Liver (tissue), 9 donors: ENCODE measurements around the gene MYH11. TPM values are rescaled to one million over a fixed set of nuclear protein-coding genes. Genes with fewer than 3 reads are reported as not detected.

Source experiments
- DNase-seq: peaks from one replicate; pipeline ENCODE4 v3.0.0-alpha.2; 2017; ENCODE audit warnings: low spot score
- H3K27ac ChIP-seq, 2 donors: one replicate each; pipeline ENCODE4 v1.7.0; 2013; ENCODE audit warnings: inconsistent platforms in 2 of 2, low read length in 2 of 2, control low read depth in 1 of 2, low read depth in 1 of 2, mild to moderate bottlenecking in 1 of 2
- H3K27me3 ChIP-seq, 4 donors: one replicate each; pipeline versions ENCODE4 v1.6.1 to v1.7.0; 2013; ENCODE audit warnings: low read length in 3 of 4, inconsistent platforms in 1 of 4, mild to moderate bottlenecking in 1 of 4, moderate library complexity in 1 of 4; ENCODE audit not compliant: control insufficient read depth in 4 of 4, insufficient read depth in 4 of 4
- H3K36me3 ChIP-seq, 4 donors: one replicate each; pipeline versions ENCODE4 v1.6.1 to v1.7.0; 2013; ENCODE audit warnings: low read length in 3 of 4, mild to moderate bottlenecking in 3 of 4, low read depth in 1 of 4, moderate library complexity in 1 of 4; ENCODE audit not compliant: control insufficient read depth in 4 of 4, insufficient read depth in 3 of 4
- H3K4me1 ChIP-seq, 4 donors: one replicate each; pipeline versions ENCODE4 v1.6.1 to v1.7.0; 2013; ENCODE audit warnings: low read length in 3 of 4, mild to moderate bottlenecking in 3 of 4, moderate library complexity in 1 of 4; ENCODE audit not compliant: control insufficient read depth in 4 of 4, insufficient read depth in 4 of 4
- H3K4me3 ChIP-seq, 3 donors: one replicate each; pipeline versions ENCODE4 v1.6.1 to v1.7.0; 2013; ENCODE audit warnings: low read length in 3 of 3, control low read depth in 1 of 3, low read depth in 1 of 3, mild to moderate bottlenecking in 1 of 3
- H3K9ac ChIP-seq, 2 donors: one replicate each; pipeline ENCODE4 v1.7.0; 2013; ENCODE audit warnings: low read length in 2 of 2, mild to moderate bottlenecking in 2 of 2, moderate library complexity in 2 of 2, control low read depth in 1 of 2, low read depth in 1 of 2
- H3K9me3 ChIP-seq, 4 donors: one replicate each; pipeline versions ENCODE4 v1.6.1 to v1.7.0; 2013; ENCODE audit warnings: low read length in 3 of 4; ENCODE audit not compliant: control insufficient read depth in 4 of 4
- CTCF ChIP-seq: fragments of 150-350 bp; IDR thresholded peaks from 2 replicates; pipeline ENCODE4 v1.5.1; 2017; ENCODE audit warnings: improper control_type of control experiment, low read depth, low read length; ENCODE audit not compliant: missing input control
- FOXA1 ChIP-seq: IDR thresholded peaks from 2 replicates; pipeline ENCODE4 v1.6.1; 2016; ENCODE audit warnings: antibody characterized with exemption
- FOXA2 ChIP-seq: IDR thresholded peaks from 2 replicates; pipeline ENCODE4 v1.6.1; 2016; ENCODE audit warnings: antibody characterized with exemption
- GABPA ChIP-seq, 2 donors: IDR thresholded peaks in 1 of 2; conservative IDR thresholded peaks in 1 of 2; 2 replicates each; pipeline ENCODE4 v1.6.1; 2016; ENCODE audit warnings: antibody characterized with exemption in 2 of 2, mild to moderate bottlenecking in 1 of 2, moderate library complexity in 1 of 2
- HNF4A ChIP-seq, 2 donors: conservative IDR thresholded peaks; 2 replicates each; pipeline ENCODE4 v1.6.1; 2016; ENCODE audit warnings: antibody characterized with exemption in 2 of 2, mild to moderate bottlenecking in 2 of 2
- HNF4G ChIP-seq: IDR thresholded peaks from 2 replicates; pipeline ENCODE4 v1.6.1; 2016; ENCODE audit warnings: antibody characterized with exemption
- JUND ChIP-seq, 2 donors: IDR thresholded peaks; 2 replicates each; pipeline ENCODE4 v1.6.1; 2016; ENCODE audit warnings: antibody characterized with exemption in 2 of 2
- NR2F2 ChIP-seq: IDR thresholded peaks from 2 replicates; pipeline ENCODE4 v1.6.1; 2016; ENCODE audit warnings: antibody characterized with exemption
- RAD21 ChIP-seq, 2 donors: IDR thresholded peaks; 2 replicates each; pipeline ENCODE4 v1.6.1; 2016; ENCODE audit warnings: antibody characterized with exemption in 2 of 2, mild to moderate bottlenecking in 2 of 2
- REST ChIP-seq: IDR thresholded peaks from 2 replicates; pipeline ENCODE4 v1.6.1; 2016; ENCODE audit warnings: antibody characterized with exemption, mild to moderate bottlenecking
- RXRA ChIP-seq, 2 donors: IDR thresholded peaks; 2 replicates each; pipeline ENCODE4 v1.6.1; 2017 to 2018; ENCODE audit warnings: antibody characterized with exemption in 2 of 2, mild to moderate bottlenecking in 1 of 2
- SP1 ChIP-seq: IDR thresholded peaks from 2 replicates; pipeline ENCODE4 v1.6.1; 2018; ENCODE audit warnings: antibody characterized with exemption, mild to moderate bottlenecking
- TAF1 ChIP-seq: conservative IDR thresholded peaks from 2 replicates; pipeline ENCODE4 v1.6.1; 2016; ENCODE audit warnings: antibody characterized with exemption, mild to moderate bottlenecking
- YY1 ChIP-seq: IDR thresholded peaks from 2 replicates; pipeline ENCODE4 v1.6.1; 2016; ENCODE audit warnings: antibody characterized with exemption, mild to moderate bottlenecking
- ZBTB33 ChIP-seq: IDR thresholded peaks from 2 replicates; pipeline ENCODE4 v1.6.1; 2016; ENCODE audit warnings: antibody characterized with exemption
- WGBS: extraction: QIAGEN DNeasy Blood & Tissue Kit; methylation state at CpG from one replicate; pipeline ENCODE4 v1.1.7; 2013; 5-methylcytosine and 5-hydroxymethylcytosine counted together
- polyA plus RNA-seq, 2 donors: library from polyadenylated mRNA; stranded (reverse) in 1 of 2; unstranded in 1 of 2; fragments of 200-250 nt in 1 of 2; fragments of >200 nt in 1 of 2; fragmentation: Nextera tagmentation in 1 of 2; extraction: Ambion mirVana in 1 of 2; gene quantifications; one replicate each; pipeline versions ENCODE4 v1.2.1 to v1.2.3, GENCODE V29; 2013 to 2015
- total RNA-seq, 2 donors: library from RNA; depleted of rRNA; stranded (reverse); fragments of >200 nt; gene quantifications; one replicate each; pipeline ENCODE4 v1.2.3, GENCODE V29; 2014
- TF ChIP-seq, protein P1 (sequence below): IDR thresholded peaks from 2 replicates; pipeline ENCODE4 v1.6.1; 2016; ENCODE audit warnings: antibody characterized with exemption
- TF ChIP-seq, protein P2 (sequence below): IDR thresholded peaks from 2 replicates; pipeline ENCODE4 v1.6.1; 2016; ENCODE audit warnings: antibody characterized with exemption
- donor health status: healthy.
- donor health status: healthy.
- donor health status: healthy.
- donor health status: healthy.
- donor health status: healthy.

The MYH11 gene
- total and polyA plus RNA-seq, 4 donors, result 0.51 to 33.7 (median 4.0) TPM

GRCh38 chr16:15775209-15775608 is 81.6 kb downstream of the MYH11 start:
- no peaks in the 10 kb centered on the region for H3K27me3 ChIP-seq
- no peaks in the 10 kb centered on the region for H3K4me1 ChIP-seq
- H3K4me3 ChIP-seq, result no peak overlapping the region
- no peaks in the 10 kb centered on the region for H3K36me3 ChIP-seq
- no peak for DNase-seq
- TF ChIP-seq GABPA (IDR thresholded peaks at IDR 0.05 in 1 of 2, conservative IDR thresholded peaks at IDR 0.05 in 1 of 2), result no peak
- TF ChIP-seq RAD21 (IDR thresholded peaks at IDR 0.05), result no peak
- TF ChIP-seq REST, result no peak
- TF ChIP-seq, protein P1, sequence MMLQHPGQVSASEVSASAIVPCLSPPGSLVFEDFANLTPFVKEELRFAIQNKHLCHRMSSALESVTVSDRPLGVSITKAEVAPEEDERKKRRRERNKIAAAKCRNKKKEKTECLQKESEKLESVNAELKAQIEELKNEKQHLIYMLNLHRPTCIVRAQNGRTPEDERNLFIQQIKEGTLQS, result no peak
- TF ChIP-seq SP1, result no peak
- no peak for TF ChIP-seq TAF1
- no peak for TF ChIP-seq HNF4G
- no peak for TF ChIP-seq FOXA1
- TF ChIP-seq RXRA (IDR thresholded peaks at IDR 0.05), result no peak
- no peak for TF ChIP-seq YY1
- TF ChIP-seq JUND (IDR thresholded peaks at IDR 0.05), result no peak
- no peak for TF ChIP-seq FOXA2
- no peak for TF ChIP-seq NR2F2
- TF ChIP-seq ZBTB33, result no peak
- TF ChIP-seq, protein P2, sequence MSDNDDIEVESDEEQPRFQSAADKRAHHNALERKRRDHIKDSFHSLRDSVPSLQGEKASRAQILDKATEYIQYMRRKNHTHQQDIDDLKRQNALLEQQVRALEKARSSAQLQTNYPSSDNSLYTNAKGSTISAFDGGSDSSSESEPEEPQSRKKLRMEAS, result no peak
- no peak for TF ChIP-seq HNF4A (conservative IDR thresholded peaks at IDR 0.05)
- TF ChIP-seq CTCF, result no peak
- H3K9ac ChIP-seq, result no peak overlapping the region
- no peaks in the 10 kb centered on the region for H3K9me3 ChIP-seq
- H3K27ac ChIP-seq, result no peak overlapping the region

DNA sequence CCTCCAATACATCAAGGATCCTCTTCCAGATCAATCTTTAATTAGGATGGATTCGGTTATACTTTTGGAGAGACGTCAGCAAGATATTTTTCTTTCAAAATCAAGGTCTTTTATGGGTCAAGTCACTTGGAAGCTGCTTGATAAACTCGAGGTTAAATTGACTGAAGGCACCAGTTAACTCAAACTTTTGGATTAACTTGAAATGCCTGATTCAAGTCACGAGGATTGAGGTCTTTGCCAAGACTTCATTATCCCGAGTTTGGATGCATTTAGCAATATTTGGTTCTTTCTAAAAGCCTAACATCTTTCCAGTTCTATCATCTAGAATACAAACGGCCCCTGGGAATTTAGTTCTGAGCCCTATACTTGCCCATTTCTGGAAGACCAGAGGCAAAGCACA is 82.9 kb downstream of the MYH11 start:
- no peaks in the 10 kb centered on the region for H3K36me3 ChIP-seq
- no peaks in the 10 kb centered on the region for H3K27me3 ChIP-seq
- no peak overlapping the region for H3K4me3 ChIP-seq
- H3K9ac ChIP-seq, result no peak overlapping the region
- H3K9me3 ChIP-seq, result no peaks in the 10 kb centered on the region
- no peak overlapping the region for H3K27ac ChIP-seq
- H3K4me1 ChIP-seq, result no peaks in the 10 kb centered on the region
- no peak for DNase-seq
- no peak for TF ChIP-seq HNF4A (conservative IDR thresholded peaks at IDR 0.05)
- TF ChIP-seq, protein P2, result no peak
- 54% methylated on average over 6 of the region's 6 CpGs for WGBS
